Fibroblast of mammary gland (primary cell): ENCODE data around the gene REST.
"Not testable (repeated sequence)": the region's sequence is repeated elsewhere in the genome, so short reads cannot be mapped to it uniquely, and the experiment has no call there.

ENCODE experiments used
- DNase-seq: peaks from one replicate; pipeline ENCODE4 v3.0.0-alpha.2; 2010; ENCODE audit warnings: low read depth
- H3K4me3 ChIP-seq: 2 replicates; pipeline ENCODE4 v1.5.1; 2011; ENCODE audit warnings: low read depth, mild to moderate bottlenecking, low read length, moderate library complexity; ENCODE audit not compliant: control insufficient read depth
- TF ChIP-seq, protein P1 (sequence below): conservative IDR thresholded peaks from 2 replicates; pipeline ENCODE4 v1.5.1; 2011; ENCODE audit warnings: low read depth, low read length, inconsistent platforms; ENCODE audit not compliant: control insufficient read depth, insufficient read depth

Gene REST

GRCh38 chr4:56892691-56893090 lies 15.0 kb upstream of the REST start:
- H3K4me3 ChIP-seq: no peak overlapping the region
- TF ChIP-seq, protein P1, sequence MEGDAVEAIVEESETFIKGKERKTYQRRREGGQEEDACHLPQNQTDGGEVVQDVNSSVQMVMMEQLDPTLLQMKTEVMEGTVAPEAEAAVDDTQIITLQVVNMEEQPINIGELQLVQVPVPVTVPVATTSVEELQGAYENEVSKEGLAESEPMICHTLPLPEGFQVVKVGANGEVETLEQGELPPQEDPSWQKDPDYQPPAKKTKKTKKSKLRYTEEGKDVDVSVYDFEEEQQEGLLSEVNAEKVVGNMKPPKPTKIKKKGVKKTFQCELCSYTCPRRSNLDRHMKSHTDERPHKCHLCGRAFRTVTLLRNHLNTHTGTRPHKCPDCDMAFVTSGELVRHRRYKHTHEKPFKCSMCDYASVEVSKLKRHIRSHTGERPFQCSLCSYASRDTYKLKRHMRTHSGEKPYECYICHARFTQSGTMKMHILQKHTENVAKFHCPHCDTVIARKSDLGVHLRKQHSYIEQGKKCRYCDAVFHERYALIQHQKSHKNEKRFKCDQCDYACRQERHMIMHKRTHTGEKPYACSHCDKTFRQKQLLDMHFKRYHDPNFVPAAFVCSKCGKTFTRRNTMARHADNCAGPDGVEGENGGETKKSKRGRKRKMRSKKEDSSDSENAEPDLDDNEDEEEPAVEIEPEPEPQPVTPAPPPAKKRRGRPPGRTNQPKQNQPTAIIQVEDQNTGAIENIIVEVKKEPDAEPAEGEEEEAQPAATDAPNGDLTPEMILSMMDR: no peak
- no peak for DNase-seq

GRCh38 chr4:56897842-56898241 lies 9.9 kb upstream of the REST start:
- not testable (repeated sequence) for DNase-seq, H3K4me3 ChIP-seq

DNA sequence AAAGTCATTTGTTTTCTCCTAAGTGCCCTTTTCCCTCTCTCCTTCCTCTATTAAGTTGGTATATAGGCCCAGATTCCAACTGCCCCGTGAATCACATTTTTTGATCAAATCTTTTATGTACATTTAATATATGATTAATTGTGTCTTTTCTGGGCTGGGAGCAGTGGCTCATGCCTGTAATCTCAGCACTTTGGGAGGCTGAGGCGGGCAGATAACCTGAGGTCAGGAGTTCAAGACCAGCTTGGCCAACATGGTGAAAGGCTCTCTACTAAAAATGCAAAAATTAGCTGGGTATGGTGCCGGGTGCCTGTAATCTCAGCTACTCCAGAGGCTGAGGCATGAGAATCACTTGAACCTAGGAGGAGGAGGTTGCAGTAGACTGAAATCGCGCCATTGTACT lies 7.5 kb upstream of the REST start:
- not testable (repeated sequence) for DNase-seq, H3K4me3 ChIP-seq

DNA sequence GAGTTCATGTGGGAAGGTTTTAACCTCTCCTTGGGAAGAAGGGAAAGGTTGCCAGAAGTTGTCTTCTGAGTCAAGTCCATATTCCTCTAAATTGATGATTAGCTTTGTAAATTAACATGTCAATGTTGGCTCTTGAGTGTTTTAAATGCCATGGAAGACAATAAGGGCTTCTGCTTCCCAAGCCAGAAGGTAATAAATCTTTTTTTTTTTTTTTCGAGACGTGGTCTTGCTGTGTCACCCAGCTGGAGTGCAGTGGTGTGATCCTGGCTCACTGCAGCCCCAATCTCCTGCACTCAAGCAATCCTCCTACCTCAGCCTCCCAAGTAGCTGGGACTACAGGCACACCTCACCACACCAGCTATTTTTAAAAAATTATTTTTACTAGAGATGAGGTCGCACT lies 5.0 kb upstream of the REST start:
- TF ChIP-seq, protein P1: no peak
- no peak for DNase-seq
- H3K4me3 ChIP-seq: no peak overlapping the region

DNA sequence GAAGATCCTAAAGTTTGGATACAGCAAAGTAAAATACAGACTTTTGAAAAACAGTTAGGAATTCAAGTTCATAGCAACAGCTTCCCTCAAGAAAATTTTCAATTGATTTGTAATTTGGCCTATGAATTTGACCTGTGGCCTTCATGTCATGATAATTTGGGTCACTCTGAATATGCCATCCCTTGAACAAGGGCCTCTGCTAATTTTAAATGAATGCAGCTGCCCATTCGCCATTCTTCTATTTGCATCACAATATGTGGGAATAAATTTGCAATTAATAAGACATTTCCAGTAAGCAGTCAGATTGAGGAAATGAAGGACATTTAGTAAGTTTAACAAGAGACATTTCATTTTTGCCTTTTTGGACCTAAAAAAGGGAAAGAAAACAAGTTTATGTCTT lies 1.9 kb upstream of the REST start:
- DNase-seq: no peak
- no peak overlapping the region for H3K4me3 ChIP-seq
- TF ChIP-seq, protein P1: no peak

GRCh38 chr4:56906489-56907393 lies 959 bp upstream of the REST start:
- H3K4me3 ChIP-seq: peak overlapping the region; percentile 64
- no peak for DNase-seq
- TF ChIP-seq, protein P1: no peak

DNA sequence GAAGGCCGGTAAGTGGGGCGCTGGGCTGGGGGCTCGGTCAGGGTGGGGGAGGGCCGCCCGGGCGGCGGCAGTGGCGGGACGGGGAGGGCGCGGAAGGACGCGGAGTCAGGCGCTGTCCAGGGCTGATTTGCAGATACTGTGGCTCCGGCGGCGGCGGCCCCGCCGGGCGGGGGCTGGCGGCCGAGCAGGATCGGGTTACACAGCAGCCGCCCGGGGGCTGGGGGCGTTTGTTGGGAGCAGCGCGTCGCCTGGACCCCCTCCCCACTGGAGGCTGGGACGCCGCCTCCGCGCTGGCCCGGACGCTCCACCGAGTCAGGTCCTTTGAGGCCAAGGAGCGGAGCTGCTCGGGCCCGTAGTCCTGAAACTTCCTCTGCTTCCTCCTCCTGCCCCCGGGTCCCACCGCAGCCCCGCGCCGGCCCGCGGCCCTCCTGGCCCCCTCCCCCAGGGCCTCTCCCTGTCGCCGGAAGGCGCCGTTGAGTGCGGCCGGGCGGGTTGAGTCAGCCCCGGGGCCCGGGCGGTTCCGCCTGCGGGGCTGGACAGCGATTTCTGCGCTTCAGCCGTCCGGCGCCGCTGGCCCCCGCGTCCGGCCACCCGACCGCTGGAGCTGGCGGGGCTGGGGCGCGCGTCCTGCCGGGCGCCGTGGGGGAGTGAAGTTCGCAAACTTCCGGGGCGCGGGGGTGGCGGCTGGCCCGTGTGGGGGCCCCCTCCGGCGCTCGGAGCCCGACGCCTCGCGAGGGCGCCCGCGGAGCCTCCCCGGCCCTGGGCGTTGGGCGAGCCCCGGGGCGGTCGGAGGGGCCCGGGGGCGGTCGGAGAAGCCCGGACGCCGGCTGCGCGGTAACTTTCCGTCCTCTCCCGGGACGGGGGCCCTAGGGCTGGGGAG lies 746 bp downstream of the REST start:
- TF ChIP-seq, protein P1: no peak
- peak; percentile 49 for DNase-seq

More for the DNA sequence above, 746 bp downstream of the REST start:
- H3K4me3 ChIP-seq: peak overlapping the region; percentile 85
